WTC11 (cell line): ENCODE results near the gene BET1L. TPM values are rescaled to one million over a fixed set of nuclear protein-coding genes. Genes with fewer than 3 reads are reported as not detected.

Experiments used
- ATAC-seq: fragments of 200-7000 bp; cut with Tn5 transposase; 2 replicates; pipeline ENCODE4 v1.10.0; 2021; ENCODE audit warnings: mild to moderate bottlenecking, moderate library complexity
- CTCF ChIA-PET: fragments of 300-600 bp; sonication (Branson Sonifier 250); formaldehyde crosslinking; loops from one replicate; lab custom pipeline; 2021; ENCODE audit warnings: antibody characterized with exemption; lab: Charles Lee
- POLR2A ChIA-PET: fragments of 350-600 bp; sonication (Branson Sonifier 250); formaldehyde crosslinking; loops from one replicate; lab custom pipeline; 2021; ENCODE audit warnings: antibody characterized with exemption; lab: Charles Lee
- DNase-seq: peaks from one replicate; pipeline ENCODE4 v3.0.0; 2021; ENCODE audit warnings: low spot score
- H3K27ac Mint-ChIP-seq: 2 replicates; pipeline ENCODE4 v1.8.0; 2021; ENCODE audit warnings: mixed read lengths
- H3K27me3 Mint-ChIP-seq: 2 replicates; pipeline ENCODE4 v1.8.0; 2021; ENCODE audit warnings: low read depth, mild to moderate bottlenecking, moderate library complexity, mixed read lengths
- H3K36me3 Mint-ChIP-seq: 2 replicates; pipeline ENCODE4 v1.8.0; 2021; ENCODE audit warnings: mixed read lengths
- H3K4me1 Mint-ChIP-seq: 2 replicates; pipeline ENCODE4 v1.8.0; 2022; ENCODE audit warnings: mixed read lengths
- H3K4me3 Mint-ChIP-seq: 2 replicates; pipeline ENCODE4 v1.8.0; 2021; ENCODE audit warnings: mild to moderate bottlenecking, moderate library complexity, mixed read lengths
- H3K9me3 Mint-ChIP-seq: 2 replicates; pipeline ENCODE4 v1.8.0; 2021; ENCODE audit warnings: mixed read lengths
- ATF1 ChIP-seq: sonication (generic); formaldehyde crosslinking; IDR thresholded peaks from 2 replicates; pipeline ENCODE4 v1.8.1; 2023; ENCODE audit warnings: mild to moderate bottlenecking, moderate library complexity, missing genetic modification reagents
- E2F4 ChIP-seq: sonication (generic); formaldehyde crosslinking; IDR thresholded peaks from 2 replicates; pipeline ENCODE4 v1.8.1; 2022; ENCODE audit warnings: low read depth, mild to moderate bottlenecking, moderate library complexity, missing genetic modification reagents, borderline replicate concordance
- ELF4 ChIP-seq: sonication (generic); formaldehyde crosslinking; IDR thresholded peaks from 2 replicates; pipeline ENCODE4 v1.8.1; 2022; ENCODE audit warnings: low read depth, mild to moderate bottlenecking, moderate library complexity, missing genetic modification reagents
- GRHL2 ChIP-seq: fragments of 250-450 bp; sonication (Bioruptor Pico); IDR thresholded peaks from 2 replicates; pipeline ENCODE4 v1.8.0; 2022; ENCODE audit warnings: mild to moderate bottlenecking, moderate library complexity; ENCODE audit not compliant: insufficient replicate concordance, severe bottlenecking
- MXD4 ChIP-seq: fragments of 250-450 bp; sonication (Bioruptor Pico); IDR thresholded peaks from 2 replicates; pipeline ENCODE4 v1.8.0; 2021; ENCODE audit warnings: mild to moderate bottlenecking, moderate library complexity, borderline replicate concordance
- MYBL2 ChIP-seq: sonication (generic); formaldehyde crosslinking; IDR thresholded peaks from 2 replicates; pipeline ENCODE4 v1.8.1; 2023; ENCODE audit warnings: mild to moderate bottlenecking, moderate library complexity, missing genetic modification reagents
- NR2C2 ChIP-seq: sonication (generic); formaldehyde crosslinking; IDR thresholded peaks from 2 replicates; pipeline ENCODE4 v1.8.0; 2022; ENCODE audit warnings: mild to moderate bottlenecking, missing genetic modification reagents
- NR3C1 ChIP-seq: sonication (generic); formaldehyde crosslinking; conservative IDR thresholded peaks from 2 replicates; pipeline ENCODE4 v1.8.1; 2023; ENCODE audit warnings: low read depth, mild to moderate bottlenecking, missing genetic modification reagents
- OVOL2 ChIP-seq: fragments of 250-450 bp; sonication (Bioruptor Pico); IDR thresholded peaks from 2 replicates; pipeline ENCODE4 v1.9.0; 2021; ENCODE audit warnings: mild to moderate bottlenecking, borderline replicate concordance
- SMAD3 ChIP-seq: sonication (generic); formaldehyde crosslinking; IDR thresholded peaks from 2 replicates; pipeline ENCODE4 v1.8.0; 2022; ENCODE audit warnings: missing genetic modification reagents, mild to moderate bottlenecking, borderline replicate concordance
- USF1 ChIP-seq: sonication (generic); formaldehyde crosslinking; IDR thresholded peaks from 2 replicates; pipeline ENCODE4 v1.8.0; 2022; ENCODE audit warnings: mild to moderate bottlenecking, missing genetic modification reagents
- ZNF121 ChIP-seq: sonication (generic); formaldehyde crosslinking; IDR thresholded peaks from 2 replicates; pipeline ENCODE4 v1.8.0; 2023; ENCODE audit warnings: missing genetic modification reagents
- ZNF281 ChIP-seq: sonication (generic); formaldehyde crosslinking; IDR thresholded peaks from 2 replicates; pipeline ENCODE4 v1.8.0; 2023; ENCODE audit warnings: mild to moderate bottlenecking, missing genetic modification reagents
- ZNF532 ChIP-seq: fragments of 250-450 bp; sonication (Bioruptor Pico); IDR thresholded peaks from 2 replicates; pipeline ENCODE4 v1.9.0; 2021; ENCODE audit warnings: mild to moderate bottlenecking, borderline replicate concordance
- total RNA-seq: library from RNA; stranded (reverse); gene quantifications from 3 replicates; pipeline ENCODE4 v1.2.3, GENCODE V29; 2021
- TF ChIP-seq, protein P1 (sequence below): sonication (generic); formaldehyde crosslinking; IDR thresholded peaks from 2 replicates; pipeline ENCODE4 v1.8.1; 2023; ENCODE audit warnings: mild to moderate bottlenecking, missing genetic modification reagents
- TF ChIP-seq, protein P2 (sequence below): fragments of 250-450 bp; sonication (Bioruptor Pico); IDR thresholded peaks from 2 replicates; pipeline ENCODE4 v2.1.2; 2022; ENCODE audit warnings: mild to moderate bottlenecking, moderate library complexity
- TF ChIP-seq, protein P3 (sequence below): sonication (generic); formaldehyde crosslinking; IDR thresholded peaks from 2 replicates; pipeline ENCODE4 v1.8.1; 2023; ENCODE audit warnings: mild to moderate bottlenecking, missing genetic modification reagents
- TF ChIP-seq, protein P4 (sequence below): sonication (generic); formaldehyde crosslinking; IDR thresholded peaks from 2 replicates; pipeline ENCODE4 v1.8.0; 2022; ENCODE audit warnings: mild to moderate bottlenecking, missing genetic modification reagents

Gene BET1L
- total RNA-seq, 1 experiment from 2014 or later: 51.4 TPM

- H3K36me3 Mint-ChIP-seq: peaks cover 20% of the 10 kb centered on the region
- no peaks in the 10 kb centered on the region for H3K9me3 Mint-ChIP-seq
- CTCF ChIA-PET: no interaction called here
- H3K27me3 Mint-ChIP-seq: no peaks in the 10 kb centered on the region
- no peak for TF ChIP-seq ATF1 (CRISPR knock-in tag)
- TF ChIP-seq OVOL2 (CRISPR knock-in tag): no peak
- no peak for TF ChIP-seq MYBL2 (CRISPR knock-in tag)
- TF ChIP-seq ELF4 (CRISPR knock-in tag): no peak
- TF ChIP-seq GRHL2 (CRISPR knock-in tag): no peak
- TF ChIP-seq SMAD3: no peak
- TF ChIP-seq, protein P1, sequence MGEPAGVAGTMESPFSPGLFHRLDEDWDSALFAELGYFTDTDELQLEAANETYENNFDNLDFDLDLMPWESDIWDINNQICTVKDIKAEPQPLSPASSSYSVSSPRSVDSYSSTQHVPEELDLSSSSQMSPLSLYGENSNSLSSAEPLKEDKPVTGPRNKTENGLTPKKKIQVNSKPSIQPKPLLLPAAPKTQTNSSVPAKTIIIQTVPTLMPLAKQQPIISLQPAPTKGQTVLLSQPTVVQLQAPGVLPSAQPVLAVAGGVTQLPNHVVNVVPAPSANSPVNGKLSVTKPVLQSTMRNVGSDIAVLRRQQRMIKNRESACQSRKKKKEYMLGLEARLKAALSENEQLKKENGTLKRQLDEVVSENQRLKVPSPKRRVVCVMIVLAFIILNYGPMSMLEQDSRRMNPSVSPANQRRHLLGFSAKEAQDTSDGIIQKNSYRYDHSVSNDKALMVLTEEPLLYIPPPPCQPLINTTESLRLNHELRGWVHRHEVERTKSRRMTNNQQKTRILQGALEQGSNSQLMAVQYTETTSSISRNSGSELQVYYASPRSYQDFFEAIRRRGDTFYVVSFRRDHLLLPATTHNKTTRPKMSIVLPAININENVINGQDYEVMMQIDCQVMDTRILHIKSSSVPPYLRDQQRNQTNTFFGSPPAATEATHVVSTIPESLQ (CRISPR knock-in tag): no peak
- TF ChIP-seq, protein P2, sequence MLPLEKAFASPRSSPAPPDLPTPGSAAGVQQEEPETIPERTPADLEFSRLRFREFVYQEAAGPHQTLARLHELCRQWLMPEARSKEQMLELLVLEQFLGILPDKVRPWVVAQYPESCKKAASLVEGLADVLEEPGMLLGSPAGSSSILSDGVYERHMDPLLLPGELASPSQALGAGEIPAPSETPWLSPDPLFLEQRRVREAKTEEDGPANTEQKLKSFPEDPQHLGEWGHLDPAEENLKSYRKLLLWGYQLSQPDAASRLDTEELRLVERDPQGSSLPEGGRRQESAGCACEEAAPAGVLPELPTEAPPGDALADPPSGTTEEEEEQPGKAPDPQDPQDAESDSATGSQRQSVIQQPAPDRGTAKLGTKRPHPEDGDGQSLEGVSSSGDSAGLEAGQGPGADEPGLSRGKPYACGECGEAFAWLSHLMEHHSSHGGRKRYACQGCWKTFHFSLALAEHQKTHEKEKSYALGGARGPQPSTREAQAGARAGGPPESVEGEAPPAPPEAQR (CRISPR knock-in tag): no peak
- no peak for TF ChIP-seq ZNF281 (CRISPR knock-in tag)
- TF ChIP-seq, protein P3, sequence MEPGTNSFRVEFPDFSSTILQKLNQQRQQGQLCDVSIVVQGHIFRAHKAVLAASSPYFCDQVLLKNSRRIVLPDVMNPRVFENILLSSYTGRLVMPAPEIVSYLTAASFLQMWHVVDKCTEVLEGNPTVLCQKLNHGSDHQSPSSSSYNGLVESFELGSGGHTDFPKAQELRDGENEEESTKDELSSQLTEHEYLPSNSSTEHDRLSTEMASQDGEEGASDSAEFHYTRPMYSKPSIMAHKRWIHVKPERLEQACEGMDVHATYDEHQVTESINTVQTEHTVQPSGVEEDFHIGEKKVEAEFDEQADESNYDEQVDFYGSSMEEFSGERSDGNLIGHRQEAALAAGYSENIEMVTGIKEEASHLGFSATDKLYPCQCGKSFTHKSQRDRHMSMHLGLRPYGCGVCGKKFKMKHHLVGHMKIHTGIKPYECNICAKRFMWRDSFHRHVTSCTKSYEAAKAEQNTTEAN (CRISPR knock-in tag): no peak
- no peak for TF ChIP-seq NR2C2 (CRISPR knock-in tag)
- POLR2A ChIA-PET: no interaction called here
- no peaks in the 10 kb centered on the region for H3K4me1 Mint-ChIP-seq
- H3K4me3 Mint-ChIP-seq: no peak overlapping the region
- ATAC-seq (no peak), DNase-seq (no peak)
- H3K27ac Mint-ChIP-seq: 0 out of 2 replicates have a peak overlapping the region, but pooled peaks have one; percentile 63
Observed at GRCh38 chr11:217704-218103, 10.5 kb upstream of the BET1L start.

DNA sequence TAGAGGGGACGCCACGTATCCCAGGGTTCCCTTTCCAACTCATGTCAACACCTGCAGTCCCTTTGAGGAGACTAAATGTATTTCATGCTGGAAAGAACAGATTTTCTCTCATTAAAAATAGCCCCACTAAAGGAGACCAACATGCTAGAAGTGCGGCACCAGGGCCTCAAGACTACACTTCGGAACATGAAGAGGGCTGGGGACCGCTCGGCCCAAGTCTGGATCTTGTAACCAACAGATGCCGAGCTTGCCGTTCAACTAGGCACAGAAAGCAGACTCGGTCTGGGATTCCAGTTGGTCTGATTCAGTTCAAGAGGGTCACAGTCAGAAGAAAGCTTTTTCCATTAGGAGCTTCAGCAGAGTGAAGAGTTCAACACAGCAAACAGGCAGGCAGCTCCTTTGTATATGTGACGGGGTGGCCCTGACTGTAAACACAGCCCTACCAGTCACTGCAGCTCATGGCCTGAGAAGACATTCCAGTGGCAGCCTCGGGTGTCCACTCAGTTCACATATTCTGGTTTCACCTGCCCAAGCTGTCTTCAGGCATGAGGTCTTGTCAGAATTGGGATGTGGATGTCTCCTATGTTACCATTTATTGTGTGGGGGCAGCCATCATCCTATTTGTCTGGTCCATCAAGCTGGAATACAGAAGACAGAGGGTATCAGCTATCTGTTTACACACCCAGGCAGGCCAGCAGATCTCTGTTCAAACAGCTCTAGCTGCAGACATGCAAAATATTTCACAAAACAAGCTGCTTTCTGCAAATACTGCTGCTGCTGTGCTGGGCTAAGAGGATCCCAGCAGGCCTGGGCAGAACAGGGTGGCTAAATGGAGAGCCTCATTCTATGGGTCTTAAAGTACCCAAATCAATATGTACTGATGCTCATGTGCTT, 9.1 kb upstream of the BET1L start:
- ChIA-PET POLR2A (no interaction called here), CTCF (interaction anchor here (0.7 to 1.3 kb wide), 3 partner anchors 34 to 174 kb away, joined by 3 to 5 read pairs (median 3); no protein-coding TSS in a partner anchor)
- Mint-ChIP-seq H3K4me3 (no peak overlapping the region), H3K27me3 (no peaks in the 10 kb centered on the region), H3K36me3 (peaks cover 27% of the 10 kb centered on the region), H3K9me3 (no peaks in the 10 kb centered on the region), H3K4me1 (no peaks in the 10 kb centered on the region), H3K27ac (no peak overlapping the region)
- ATAC-seq: no peak
- DNase-seq: no peak
- TF ChIP-seq NR3C1 (CRISPR knock-in tag): no peak
- no peak for TF ChIP-seq E2F4 (CRISPR knock-in tag)
- no peak for TF ChIP-seq USF1 (CRISPR knock-in tag)
- no peak for TF ChIP-seq ZNF532
- TF ChIP-seq ZNF121 (CRISPR knock-in tag): no peak
- TF ChIP-seq, protein P4, sequence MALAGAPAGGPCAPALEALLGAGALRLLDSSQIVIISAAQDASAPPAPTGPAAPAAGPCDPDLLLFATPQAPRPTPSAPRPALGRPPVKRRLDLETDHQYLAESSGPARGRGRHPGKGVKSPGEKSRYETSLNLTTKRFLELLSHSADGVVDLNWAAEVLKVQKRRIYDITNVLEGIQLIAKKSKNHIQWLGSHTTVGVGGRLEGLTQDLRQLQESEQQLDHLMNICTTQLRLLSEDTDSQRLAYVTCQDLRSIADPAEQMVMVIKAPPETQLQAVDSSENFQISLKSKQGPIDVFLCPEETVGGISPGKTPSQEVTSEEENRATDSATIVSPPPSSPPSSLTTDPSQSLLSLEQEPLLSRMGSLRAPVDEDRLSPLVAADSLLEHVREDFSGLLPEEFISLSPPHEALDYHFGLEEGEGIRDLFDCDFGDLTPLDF (CRISPR knock-in tag): no peak
- no peak for TF ChIP-seq MXD4 (CRISPR knock-in tag)
